GM03348 (cell line): ENCODE results near the gene WWOX.
"Not testable (repeated sequence)": the region's sequence is repeated elsewhere in the genome, so short reads cannot be mapped to it uniquely, and the experiment has no call there.

Experiments used
- DNase-seq: peaks from one replicate; pipeline ENCODE4 v3.0.0; 2012; ENCODE audit warnings: low spot score

Gene WWOX

DNA sequence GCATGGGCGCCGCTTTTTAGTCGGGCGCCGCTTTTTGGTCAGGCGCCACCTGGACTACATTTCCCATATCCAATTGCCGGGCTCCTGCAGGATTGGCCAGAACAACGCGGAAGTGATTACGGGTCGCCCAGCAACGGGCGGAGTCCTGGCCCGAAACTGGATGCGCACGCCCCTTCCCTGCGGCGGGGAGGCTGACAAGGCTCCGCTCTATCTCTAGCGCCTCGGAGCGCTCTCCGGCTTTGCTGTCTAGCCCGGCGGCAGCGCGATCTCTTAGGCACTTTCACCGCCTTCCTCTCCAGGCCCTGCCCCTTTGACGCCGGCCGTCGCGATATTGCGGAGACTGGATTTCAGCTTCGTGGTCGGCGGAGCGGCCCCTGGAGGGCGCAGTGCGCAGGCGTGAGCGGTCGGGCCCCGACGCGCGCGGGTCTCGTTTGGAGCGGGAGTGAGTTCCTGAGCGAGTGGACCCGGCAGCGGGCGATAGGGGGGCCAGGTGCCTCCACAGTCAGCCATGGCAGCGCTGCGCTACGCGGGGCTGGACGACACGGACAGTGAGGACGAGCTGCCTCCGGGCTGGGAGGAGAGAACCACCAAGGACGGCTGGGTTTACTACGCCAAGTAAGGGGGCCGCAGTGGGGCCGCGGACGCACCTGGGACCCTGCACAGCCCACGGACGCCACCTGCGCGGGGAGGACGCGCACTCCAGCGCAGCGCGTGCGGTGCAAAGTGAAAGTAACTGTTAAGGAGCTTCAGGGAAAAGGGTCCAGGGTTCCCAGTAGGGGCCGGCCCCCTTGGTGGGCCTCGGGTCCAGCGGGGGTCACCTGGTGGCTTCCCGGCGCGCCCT lies at the start of gene WWOX:
Gene WWOX (plus strand): TSS at position 384 of the 841 bp plus-strand sequence.
- DNase-seq, result peak; percentile 98

DNA sequence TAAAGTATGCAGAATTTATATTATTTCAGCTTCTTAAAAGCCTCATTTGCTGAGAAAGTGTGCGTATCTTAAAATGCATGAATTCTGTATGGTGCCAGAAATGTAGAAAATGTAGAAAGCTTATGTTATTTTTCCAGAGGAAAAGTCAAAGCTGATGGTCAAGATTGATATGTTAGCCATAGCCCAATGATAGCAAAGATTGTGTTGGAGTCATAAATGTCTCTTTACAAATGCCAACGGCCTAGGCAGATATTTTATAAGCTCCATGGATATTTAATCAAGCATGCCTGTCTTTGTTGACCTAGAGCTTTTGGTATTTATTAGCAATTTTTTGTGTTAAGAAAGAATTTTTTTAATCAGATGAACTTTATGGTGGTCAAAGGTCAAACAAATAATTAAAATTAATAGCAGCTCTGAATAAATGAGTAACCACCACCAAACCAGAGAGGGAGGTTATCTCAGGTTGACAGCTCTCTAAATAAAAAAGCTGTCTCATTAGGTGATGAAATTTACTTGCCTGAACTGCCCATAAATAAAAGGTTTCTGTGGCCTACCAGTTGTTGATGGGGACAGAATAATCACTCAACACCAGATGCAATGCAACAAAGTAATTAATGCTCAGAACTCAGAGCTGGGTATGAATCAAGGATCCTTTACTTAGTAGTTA lies 48.6 kb upstream of the WWOX start:
- no peak for DNase-seq

- DNase-seq, result no peak
These were observed 41.5 kb upstream of the WWOX start for GRCh38 chr16:78057803-78058564.

- DNase-seq, result not testable (repeated sequence)
These were observed 39.6 kb upstream of the WWOX start for GRCh38 chr16:78059806-78060205.

DNA sequence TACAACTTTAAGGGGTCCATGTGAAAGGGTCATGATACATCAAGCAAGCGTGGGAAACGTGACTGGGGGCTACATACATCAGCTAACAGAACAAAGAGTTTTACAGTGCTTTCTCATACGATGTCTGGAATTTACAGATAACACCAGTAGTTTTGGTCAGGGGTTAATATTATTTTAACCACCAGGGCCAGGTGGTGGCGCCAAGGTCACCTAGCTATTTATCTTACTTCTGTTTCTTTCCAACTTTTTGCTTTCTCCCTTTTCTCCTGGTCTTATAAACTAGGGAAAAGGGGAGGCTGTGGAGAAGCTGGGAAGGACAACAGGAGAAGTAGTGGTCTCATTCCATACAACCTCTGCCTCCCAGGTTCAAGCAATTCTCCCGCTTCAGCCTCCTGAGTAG lies 39.2 kb upstream of the WWOX start:
- DNase-seq, result no peak

DNA sequence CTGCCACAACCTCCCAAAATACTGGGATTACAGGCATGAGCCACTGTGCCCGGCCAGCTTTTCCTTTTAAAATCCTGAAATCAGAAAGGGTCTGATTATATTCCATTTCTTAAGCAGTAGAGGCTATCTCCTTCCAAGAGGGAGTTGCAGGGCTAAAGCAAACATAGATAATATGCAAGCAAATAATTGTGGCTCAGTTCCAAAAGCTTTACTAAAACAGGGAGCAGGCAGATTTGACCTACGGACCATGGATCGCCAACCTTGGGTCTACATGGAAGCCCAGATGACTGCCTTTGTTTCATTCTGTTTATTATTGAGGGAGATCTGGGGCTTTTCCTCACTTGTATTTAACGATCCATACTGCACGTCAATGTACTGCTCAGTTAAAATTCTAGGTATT lies 38.6 kb upstream of the WWOX start:
- no peak for DNase-seq

- no peak for DNase-seq
These were observed 34.1 kb upstream of the WWOX start for GRCh38 chr16:78065319-78065718.

DNA sequence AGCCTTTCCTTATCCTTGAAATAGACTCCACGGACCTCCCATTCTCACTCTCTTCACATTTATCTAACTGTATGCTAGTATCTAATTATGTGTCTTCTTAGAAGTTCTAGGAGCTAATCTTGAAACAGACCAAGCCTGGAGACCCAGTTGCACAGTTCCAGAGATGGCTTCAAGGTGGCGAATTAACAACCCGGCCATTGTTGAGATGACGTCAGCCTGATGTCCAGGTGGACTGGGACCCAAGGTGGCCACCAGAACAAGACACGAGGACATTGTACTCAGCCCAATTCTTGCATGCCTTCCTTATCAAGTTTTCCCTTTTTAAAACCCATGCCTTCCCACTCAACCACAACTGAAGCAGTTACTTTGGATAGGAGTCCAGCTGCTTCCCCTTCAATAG lies 29.5 kb upstream of the WWOX start:
- DNase-seq, result no peak

- DNase-seq, result no peak
These were observed 27.2 kb upstream of the WWOX start for GRCh38 chr16:78072275-78072674.

DNA sequence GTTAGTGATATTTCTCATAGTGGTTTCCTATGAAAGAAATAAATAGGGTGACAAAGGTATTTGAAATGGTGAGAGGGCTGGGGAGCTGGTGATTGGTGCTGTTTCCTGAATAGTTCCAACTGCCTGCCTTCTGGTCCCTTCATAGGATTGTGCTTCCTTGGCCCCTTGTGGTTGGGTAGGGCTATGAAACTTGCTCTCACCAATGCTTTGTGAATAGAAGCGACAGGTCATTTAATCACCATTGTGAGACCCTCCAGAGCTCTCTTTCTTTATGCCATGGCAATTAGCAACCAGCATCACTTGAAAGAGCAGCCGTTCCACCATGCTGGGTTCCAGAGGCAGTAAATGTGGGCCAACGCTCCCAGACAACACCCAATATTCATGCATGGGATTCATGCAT lies 23.7 kb upstream of the WWOX start:
- no peak for DNase-seq

DNA sequence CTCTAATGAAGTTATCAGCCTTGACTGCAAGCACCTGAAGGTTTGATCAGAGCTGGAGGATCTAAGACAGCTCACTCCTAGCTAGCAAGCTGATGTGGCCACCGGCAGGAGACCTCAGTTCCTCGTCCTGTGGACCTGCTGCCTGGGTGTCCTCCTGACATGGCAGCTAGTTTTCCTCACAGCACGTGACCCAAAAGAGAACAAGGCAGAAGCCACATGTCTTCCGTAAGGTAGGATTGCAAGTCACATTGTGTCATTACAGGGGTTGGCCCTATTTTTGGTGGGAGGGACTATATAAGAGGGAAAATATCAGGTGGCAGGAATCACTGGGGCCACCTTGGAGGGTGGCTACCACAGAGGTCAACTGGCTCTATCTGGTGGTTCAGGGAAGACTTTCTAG lies 18.1 kb upstream of the WWOX start:
- DNase-seq, result no peak

DNA sequence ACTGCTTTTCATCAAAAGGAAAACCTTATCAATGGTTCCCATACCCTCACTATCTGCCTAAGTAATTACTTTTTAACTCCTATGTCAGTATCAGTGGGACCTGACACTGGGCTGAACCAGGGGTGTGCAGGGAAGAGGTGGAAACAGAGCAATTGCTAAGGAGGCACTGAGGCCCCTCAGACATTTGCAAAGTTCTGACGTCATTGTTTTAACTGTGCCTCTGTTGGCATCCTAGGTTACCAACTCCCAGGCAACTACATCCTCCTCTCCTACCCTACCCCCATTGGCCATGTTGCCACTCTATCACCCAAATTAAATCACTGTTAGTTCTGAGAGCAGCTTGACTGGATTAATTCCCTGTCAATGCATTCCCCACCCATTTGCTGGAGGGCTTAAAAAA lies 8.0 kb upstream of the WWOX start:
- no peak for DNase-seq

GRCh38 chr16:78092758-78093157 lies 6.7 kb upstream of the WWOX start:
- DNase-seq, result no peak

- DNase-seq, result no peak
These were observed 5.3 kb upstream of the WWOX start for GRCh38 chr16:78094166-78094565.

GRCh38 chr16:78094998-78095397 lies 4.5 kb upstream of the WWOX start:
- DNase-seq, result no peak

GRCh38 chr16:78096386-78096785 lies 3.1 kb upstream of the WWOX start:
- DNase-seq, result no peak

DNA sequence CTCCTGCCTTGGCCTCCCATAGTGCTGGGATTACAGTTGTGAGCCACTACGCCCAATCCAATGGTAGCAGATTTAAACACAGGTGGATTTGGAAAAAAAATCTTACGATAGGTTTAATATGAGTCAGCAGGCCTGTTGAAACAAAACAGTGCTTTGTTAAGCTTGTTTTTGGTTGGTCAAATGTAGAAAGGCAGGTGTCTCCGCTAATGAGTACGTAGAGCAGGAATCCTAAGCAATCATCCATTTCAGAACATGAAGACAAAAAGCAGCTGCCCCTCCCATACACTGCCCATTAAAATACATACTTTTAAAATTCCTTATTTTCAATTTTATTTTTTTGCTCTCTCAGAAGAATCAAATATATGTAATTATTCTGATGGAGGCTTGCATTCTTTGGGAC lies 1.9 kb upstream of the WWOX start:
- no peak for DNase-seq

DNA sequence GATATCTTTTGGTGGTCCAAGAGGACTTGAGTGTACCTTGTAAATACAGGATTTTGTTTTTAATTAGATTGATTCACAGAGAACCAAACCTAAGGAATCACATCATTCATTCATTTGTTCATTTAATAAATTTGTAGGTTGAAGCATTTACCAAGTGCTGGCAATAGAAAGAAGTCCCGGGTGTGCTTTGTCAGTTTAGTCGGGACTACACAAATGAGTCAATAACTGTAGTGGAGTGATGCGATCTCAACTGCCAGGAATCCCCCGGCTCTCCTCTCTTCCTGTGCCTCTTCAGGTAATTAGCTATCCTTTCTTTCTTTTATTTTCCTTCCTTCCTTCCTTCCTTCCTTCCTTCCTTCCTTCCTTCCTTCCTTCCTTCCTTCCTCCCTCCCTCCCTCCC lies 1.4 kb upstream of the WWOX start:
- DNase-seq, result no peak

GRCh38 chr16:78098595-78099270 lies 721 bp upstream of the WWOX start:
- DNase-seq, result no peak

- peak; percentile 68 for DNase-seq
These were observed 636 bp downstream of the WWOX start for GRCh38 chr16:78100112-78100467.

- no peak for DNase-seq
These were observed 2.7 kb downstream of the WWOX start for GRCh38 chr16:78102122-78102660.

GRCh38 chr16:78102865-78103264 lies 3.4 kb downstream of the WWOX start:
- DNase-seq, result no peak
